OCI-LY3 (cell line): ENCODE measurements around the gene NRXN3.

Experiments
- H2AFZ ChIP-seq: fragments of 200-600, 300-600 bp; shearing (Covaris generic); 2 replicates; pipeline ENCODE4 v1.6.0; 2014; ENCODE audit warnings: antibody characterized with exemption, low read depth, low read length
- H3K27ac ChIP-seq: fragments of 200-600, 300-600 bp; sonication (generic); 2 replicates; pipeline ENCODE4 v1.5.1; 2014; ENCODE audit warnings: mild to moderate bottlenecking, low read length, moderate library complexity, mixed read lengths
- H3K27me3 ChIP-seq: fragments of 200-600, 300-600 bp; sonication (generic); 2 replicates; pipeline ENCODE4 v1.6.1; 2014; ENCODE audit warnings: low read depth, low read length, mixed read lengths
- H3K36me3 ChIP-seq: fragments of 200-600, 300-600 bp; sonication (generic); replicated peaks from 2 replicates; pipeline ENCODE3; 2014; ENCODE audit warnings: low read depth, low read length, mixed read lengths
- H3K4me1 ChIP-seq: fragments of 300-600, 200-600 bp; sonication (generic); 2 replicates; pipeline ENCODE4 v1.6.1; 2014; ENCODE audit warnings: low read length, mixed read lengths
- H3K4me2 ChIP-seq: fragments of 200-600, 300-600 bp; sonication (generic); 2 replicates; pipeline ENCODE4 v1.6.1; 2014; ENCODE audit warnings: low read length, mixed read lengths
- H3K4me3 ChIP-seq: fragments of 300-600, 200-600 bp; sonication (generic); 2 replicates; pipeline ENCODE4 v1.5.1; 2014; ENCODE audit warnings: antibody characterized with exemption, mild to moderate bottlenecking, low read length, moderate library complexity
- H3K79me2 ChIP-seq: fragments of 300-600, 200-600 bp; shearing (Covaris generic); 2 replicates; pipeline ENCODE4 v1.6.1; 2014; ENCODE audit warnings: mild to moderate bottlenecking, low read length, mixed read lengths
- H3K9ac ChIP-seq: fragments of 300-600, 200-600 bp; shearing (Covaris generic); 2 replicates; pipeline ENCODE4 v1.6.0; 2014; ENCODE audit warnings: mild to moderate bottlenecking, low read length, moderate library complexity
- H3K9me3 ChIP-seq: fragments of 200-600, 300-600 bp; shearing (Covaris generic); 2 replicates; pipeline ENCODE4 v1.6.1; 2014; ENCODE audit warnings: low read length, mixed read lengths; ENCODE audit not compliant: insufficient read depth
- H4K20me1 ChIP-seq: fragments of 200-600, 300-600 bp; sonication (generic); 2 replicates; pipeline ENCODE4 v1.6.1; 2016; ENCODE audit warnings: low read length, mixed read lengths; ENCODE audit not compliant: insufficient read depth
- CTCF ChIP-seq: fragments of 200-600, 300-600 bp; sonication (generic); IDR thresholded peaks from 2 replicates; pipeline ENCODE4 v1.5.1; 2014; ENCODE audit warnings: antibody characterized with exemption, low read length, low read depth
- EZH2phosphoT487 ChIP-seq: fragments of 200-600 bp; shearing (Covaris generic); IDR thresholded peaks from 2 replicates; pipeline ENCODE4 v1.6.1; 2018; ENCODE audit warnings: antibody characterized with exemption, mixed run types, low read depth

The NRXN3 gene

GRCh38 chr14:79783041-79783440, 1612.9 kb downstream of the NRXN3 start:
- H3K27ac ChIP-seq: no peak overlapping the region
- H3K36me3 ChIP-seq: no peaks in the 10 kb centered on the region
- no peaks in the 10 kb centered on the region for H4K20me1 ChIP-seq
- no peak for TF ChIP-seq CTCF
- no peak for TF ChIP-seq EZH2phosphoT487
- H3K4me3 ChIP-seq: no peak overlapping the region
- no peaks in the 10 kb centered on the region for H3K9me3 ChIP-seq
- no peak overlapping the region for H3K9ac ChIP-seq
- no peak overlapping the region for H3K4me2 ChIP-seq
- H3K79me2 ChIP-seq: no peaks in the 10 kb centered on the region
- no peak overlapping the region for H2AFZ ChIP-seq
- no peaks in the 10 kb centered on the region for H3K4me1 ChIP-seq
- H3K27me3 ChIP-seq: no peaks in the 10 kb centered on the region

GRCh38 chr14:79786522-79786921, 1616.3 kb downstream of the NRXN3 start:
- Histone ChIP-seq H3K36me3 (no peaks in the 10 kb centered on the region), H3K9me3 (no peaks in the 10 kb centered on the region), H3K4me1 (no peaks in the 10 kb centered on the region), H3K4me3 (no peak overlapping the region), H4K20me1 (no peaks in the 10 kb centered on the region), H3K79me2 (no peaks in the 10 kb centered on the region), H2AFZ (no peak overlapping the region), H3K27ac (no peak overlapping the region), H3K27me3 (no peaks in the 10 kb centered on the region), H3K4me2 (no peak overlapping the region), H3K9ac (no peak overlapping the region)
- no peak for TF ChIP-seq EZH2phosphoT487

GRCh38 chr14:79788346-79788745, 1618.2 kb downstream of the NRXN3 start:
- Histone ChIP-seq H2AFZ (no peak overlapping the region), H3K27me3 (no peaks in the 10 kb centered on the region), H3K27ac (no peak overlapping the region), H4K20me1 (no peaks in the 10 kb centered on the region), H3K9ac (no peak overlapping the region), H3K9me3 (no peaks in the 10 kb centered on the region), H3K79me2 (no peaks in the 10 kb centered on the region), H3K36me3 (no peaks in the 10 kb centered on the region), H3K4me3 (no peak overlapping the region), H3K4me2 (no peak overlapping the region), H3K4me1 (no peaks in the 10 kb centered on the region)
- no peak for TF ChIP-seq CTCF
- TF ChIP-seq EZH2phosphoT487: no peak

- no peaks in the 10 kb centered on the region for H3K9me3 ChIP-seq
- no peak overlapping the region for H3K27ac ChIP-seq
- no peak overlapping the region for H3K4me2 ChIP-seq
- no peaks in the 10 kb centered on the region for H3K4me1 ChIP-seq
- no peak for TF ChIP-seq CTCF
- TF ChIP-seq EZH2phosphoT487: no peak
- no peaks in the 10 kb centered on the region for H3K79me2 ChIP-seq
- no peak overlapping the region for H3K9ac ChIP-seq
- no peaks in the 10 kb centered on the region for H3K36me3 ChIP-seq
- no peaks in the 10 kb centered on the region for H4K20me1 ChIP-seq
- H2AFZ ChIP-seq: no peak overlapping the region
- H3K4me3 ChIP-seq: no peak overlapping the region
- no peaks in the 10 kb centered on the region for H3K27me3 ChIP-seq
Measured at GRCh38 chr14:79791055-79791732, 1621.0 kb downstream of the NRXN3 start.
